GM12878 (cell line): ENCODE measurements around the gene KLK12. TPM values are rescaled to one million over a fixed set of nuclear protein-coding genes. Genes with fewer than 3 reads are reported as not detected.

ENCODE experiments used
- ATAC-seq: fragments of 200-7000 bp; cut with Tn5 transposase; 3 replicates; pipeline ENCODE4 v1.9.1; 2020; ENCODE audit warnings: mild to moderate bottlenecking, moderate library complexity
- BruUV-seq: library from RNA; stranded (reverse); fragments of 400-500 nt; replicated peaks from 2 replicates; lab custom pipeline; 2021; lab: Mats Ljungman, UMichigan
- CTCF ChIA-PET: fragments of 300-600 bp; sonication (Branson Sonifier 250); formaldehyde crosslinking; extraction: SDS; loops from one replicate; lab custom pipeline; 2021; ENCODE audit warnings: inconsistent platforms; lab: Yijun Ruan, JAX
- POLR2A ChIA-PET: fragments of 350-600 bp; formaldehyde crosslinking; extraction: SDS; loops from one replicate; lab custom pipeline; 2021; ENCODE audit warnings: inconsistent platforms; lab: Charles Lee
- RAD21 ChIA-PET: fragments of 300-600 bp; sonication (Branson Sonifier 250); formaldehyde crosslinking; loops from one replicate; lab custom pipeline; 2023; ENCODE audit warnings: antibody characterized with exemption; ENCODE audit not compliant: unreplicated experiment; lab: Charles Lee
- SMC1A ChIA-PET: fragments of 300-600 bp; sonication (Branson Sonifier 250); formaldehyde crosslinking; loops from one replicate; lab custom pipeline; 2023; ENCODE audit not compliant: unreplicated experiment, uncharacterized antibody; lab: Charles Lee
- DNase-seq: peaks from one replicate; pipeline ENCODE4 v3.0.0-alpha.2; 2011; ENCODE audit warnings: low read depth, low spot score
- FAIRE-seq: peaks from 3 replicates; lab custom pipeline; 2011; peaks lifted over from hg19 to GRCh38; lab: Jason Lieb, UNC
- H2AFZ ChIP-seq: 2 replicates; pipeline ENCODE4 v1.6.0; 2011; ENCODE audit warnings: low read depth, low read length, control low read depth; ENCODE audit not compliant: control insufficient read depth
- H3K27ac ChIP-seq: 2 replicates; pipeline ENCODE4 v1.5.1; 2011; ENCODE audit warnings: control low read depth; ENCODE audit not compliant: control insufficient read depth, insufficient read depth
- H3K27me3 ChIP-seq, 2 experiments: replicated peaks in 1 of 2; 2 replicates each; pipeline versions ENCODE4 v1.6.0 to v1.6.1; 2011; ENCODE audit warnings: low read length in 1 of 2; ENCODE audit not compliant: control insufficient read depth in 2 of 2, insufficient read depth in 2 of 2
- H3K36me3 ChIP-seq, 2 experiments: 2 replicates each; pipeline ENCODE4 v1.5.1; 2011; ENCODE audit warnings: low read length in 1 of 2; ENCODE audit not compliant: control insufficient read depth in 2 of 2, insufficient read depth in 2 of 2
- H3K4me1 ChIP-seq: 2 replicates; pipeline ENCODE4 v1.6.1; 2011; ENCODE audit warnings: mild to moderate bottlenecking, low read length, moderate library complexity, mixed read lengths; ENCODE audit not compliant: control insufficient read depth, insufficient read depth
- H3K4me2 ChIP-seq: 2 replicates; pipeline ENCODE4 v1.6.0; 2011; ENCODE audit warnings: control low read depth; ENCODE audit not compliant: control insufficient read depth, insufficient read depth
- H3K4me3 ChIP-seq: fragments of 200-600 bp; sonication (generic); 2 replicates; pipeline ENCODE4 v1.5.1; 2016
- H3K79me2 ChIP-seq: 2 replicates; pipeline ENCODE4 v1.6.0; 2011; ENCODE audit warnings: low read length; ENCODE audit not compliant: control insufficient read depth, insufficient read depth
- H3K9ac ChIP-seq: 2 replicates; pipeline ENCODE4 v1.8.0; 2011; ENCODE audit warnings: low read length, control low read depth, mixed read lengths; ENCODE audit not compliant: control insufficient read depth, insufficient read depth
- H3K9me3 ChIP-seq: replicated peaks from 3 replicates; pipeline ENCODE4 v1.5.1; 2011; ENCODE audit warnings: mild to moderate bottlenecking, low read length; ENCODE audit not compliant: control insufficient read depth, insufficient read depth
- H4K20me1 ChIP-seq: 2 replicates; pipeline ENCODE4 v1.6.0; 2011; ENCODE audit not compliant: control insufficient read depth, insufficient read depth
- CEBPB ChIP-seq, 2 experiments: fragments of 150-350 bp in 1 of 2; IDR thresholded peaks; 2 replicates each; pipeline ENCODE4 v1.6.1; 2012 to 2014; ENCODE audit warnings: low read depth in 2 of 2, low read length in 2 of 2, borderline replicate concordance in 1 of 2, inconsistent platforms in 1 of 2
- CHD4 ChIP-seq: fragments of 200-600 bp; sonication (generic); IDR thresholded peaks from 2 replicates; pipeline ENCODE4 v1.6.1; 2016; ENCODE audit warnings: mild to moderate bottlenecking
- CREB1 ChIP-seq: IDR thresholded peaks from 2 replicates; pipeline ENCODE4 v1.6.1; 2012; ENCODE audit warnings: low read depth, mild to moderate bottlenecking, inconsistent platforms
- HCFC1 ChIP-seq: fragments of 150-350 bp; IDR thresholded peaks from 2 replicates; pipeline ENCODE4 v1.6.1; 2014; ENCODE audit warnings: low read length
- IRF4 ChIP-seq: IDR thresholded peaks from 2 replicates; pipeline ENCODE4 v1.6.1; 2011; ENCODE audit warnings: low read depth, low read length
- JUNB ChIP-seq: IDR thresholded peaks from 2 replicates; pipeline ENCODE4 v1.6.1; 2016; ENCODE audit warnings: antibody characterized with exemption, mild to moderate bottlenecking
- NBN ChIP-seq: fragments of 450-650 bp; IDR thresholded peaks from 2 replicates; pipeline ENCODE4 v1.6.1; 2016
- NFXL1 ChIP-seq: fragments of 450-650 bp; IDR thresholded peaks from 2 replicates; pipeline ENCODE4 v1.6.1; 2017; ENCODE audit warnings: antibody characterized with exemption, mild to moderate bottlenecking, borderline replicate concordance
- NFYB ChIP-seq: IDR thresholded peaks from 2 replicates; pipeline ENCODE4 v1.6.1; 2011; ENCODE audit warnings: low read depth, mild to moderate bottlenecking, low read length, improper control_type of control experiment, moderate library complexity; ENCODE audit not compliant: insufficient read depth
- NR2F1 ChIP-seq: fragments of 450-650 bp; conservative IDR thresholded peaks from 2 replicates; pipeline ENCODE4 v1.6.1; 2017; ENCODE audit warnings: mild to moderate bottlenecking
- PML ChIP-seq: IDR thresholded peaks from 2 replicates; pipeline ENCODE4 v1.6.1; 2012; ENCODE audit warnings: low read length, inconsistent platforms
- POU2F2 ChIP-seq: IDR thresholded peaks from 3 replicates; pipeline ENCODE4 v1.6.1; 2011; ENCODE audit warnings: low read depth, mild to moderate bottlenecking, low read length, borderline replicate concordance
- SREBF2 ChIP-seq: IDR thresholded peaks from 2 replicates; pipeline ENCODE4 v1.6.1; 2012; ENCODE audit warnings: mild to moderate bottlenecking, low read length
- SRF ChIP-seq, 2 experiments: IDR thresholded peaks; 2 replicates each; pipeline ENCODE4 v1.6.1; 2011; ENCODE audit warnings: low read depth in 2 of 2, low read length in 2 of 2, mild to moderate bottlenecking in 1 of 2, moderate library complexity in 1 of 2
- STAT3 ChIP-seq: IDR thresholded peaks from 2 replicates; pipeline ENCODE4 v1.6.1; 2011; ENCODE audit warnings: low read depth, low read length, improper control_type of control experiment
- SUZ12 ChIP-seq: fragments of 200-600 bp; sonication (generic); IDR thresholded peaks from one replicate; pipeline ENCODE4 v1.6.1; 2018; ENCODE audit warnings: antibody characterized with exemption, mild to moderate bottlenecking; ENCODE audit not compliant: unreplicated experiment
- TAF1 ChIP-seq: IDR thresholded peaks from 2 replicates; pipeline ENCODE4 v1.6.1; 2011; ENCODE audit warnings: mild to moderate bottlenecking, low read depth, low read length, borderline replicate concordance
- YY1 ChIP-seq: IDR thresholded peaks from 2 replicates; pipeline ENCODE4 v1.6.1; 2011; ENCODE audit warnings: low read depth, mild to moderate bottlenecking, low read length
- ZSCAN29 ChIP-seq: fragments of 450-650 bp; IDR thresholded peaks from 2 replicates; pipeline ENCODE4 v1.6.1; 2017; ENCODE audit warnings: mild to moderate bottlenecking, moderate library complexity
- WGBS: methylation state at CpG from one replicate; pipeline ENCODE4 v1.1.6; 2016; ENCODE audit warnings: low lambda C conversion rate; ENCODE audit not compliant: insufficient replicate concordance, insufficient coverage; ENCODE audit errors: missing lambda C conversion rate; 5-methylcytosine and 5-hydroxymethylcytosine counted together
- in situ Hi-C: fragments of 300-500 bp; cut with MboI; formaldehyde crosslinking; loops from 9 replicates; pipeline ENCODE4 v1.14.3; 2018; ENCODE audit warnings: mixed read lengths
- intact Hi-C: fragments of 100-400 bp; cut with micrococcal nuclease; formaldehyde crosslinking; loops from one replicate; pipeline ENCODE4 v1.14.2; 2022; ENCODE audit not compliant: unreplicated experiment
- polyA plus RNA-seq, 11 experiments: library from polyadenylated mRNA; depleted of rRNA in 4 of 11; unstranded in 6 of 11; stranded (reverse) in 5 of 11; fragments of >200 nt; fragmentation: Nextera tagmentation in 4 of 11; fragmentation: Illumina TruSeq in 1 of 11; extraction: Ambion mirVana in 4 of 11; extraction: Trizol in 1 of 11; gene quantifications; 1 replicate in 1 of 11; 2 replicates in 10 of 11; pipeline versions ENCODE4 v1.2.1 to v1.2.3, GENCODE V29; 2011 to 2016; ENCODE audit warnings: inconsistent platforms in 2 of 11, missing spikeins in 2 of 11, low read depth in 1 of 11
- total RNA-seq, 4 experiments: library from RNA; depleted of rRNA in 3 of 4; stranded (reverse); fragments of >200 nt in 3 of 4; fragmentation: Illumina TruSeq in 1 of 4; extraction: Trizol in 1 of 4; gene quantifications; 2 replicates each; pipeline versions ENCODE4 v1.2.1 to v1.2.3, GENCODE V29; 2013 to 2021
- TF ChIP-seq, protein P1 (sequence below): IDR thresholded peaks from 2 replicates; pipeline ENCODE4 v1.6.1; 2012; ENCODE audit warnings: low read depth, low read length, improper control_type of control experiment
- TF ChIP-seq, protein P2 (sequence below): IDR thresholded peaks from 2 replicates; pipeline ENCODE4 v1.6.1; 2011; ENCODE audit warnings: low read depth, mild to moderate bottlenecking, low read length, moderate library complexity, borderline replicate concordance; ENCODE audit errors: extremely low read depth
- TF ChIP-seq, protein P3 (sequence below): fragments of 150-350 bp; IDR thresholded peaks from 2 replicates; pipeline ENCODE4 v1.6.1; 2016; ENCODE audit warnings: low read depth, low read length

The KLK12 gene
- total and polyA plus RNA-seq, 10 of the 15 experiments (the other 5 are each of a cell fraction or from before 2014, with no cell fraction given): not detected

DNA sequence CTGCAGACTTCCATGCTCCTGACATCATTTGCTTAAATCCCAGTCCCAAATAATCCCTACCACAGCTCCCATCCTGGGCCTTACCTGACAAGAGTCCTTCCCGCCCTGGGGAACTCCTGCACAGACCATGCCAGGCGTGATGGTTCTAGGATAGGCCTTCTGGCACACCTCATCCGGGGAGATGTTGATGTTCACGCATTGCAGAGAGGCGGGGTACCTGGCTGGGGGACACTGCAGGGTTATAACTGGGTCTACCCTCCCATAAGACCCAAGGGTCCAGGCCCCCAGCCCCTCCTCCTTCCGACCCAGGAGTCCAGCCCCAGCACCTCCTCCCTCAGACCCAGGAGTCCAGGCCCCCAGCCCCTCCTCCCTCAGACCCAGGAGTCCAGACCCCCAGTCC, 43.9 kb upstream of the KLK12 start (continued):
- TF ChIP-seq, protein P1, sequence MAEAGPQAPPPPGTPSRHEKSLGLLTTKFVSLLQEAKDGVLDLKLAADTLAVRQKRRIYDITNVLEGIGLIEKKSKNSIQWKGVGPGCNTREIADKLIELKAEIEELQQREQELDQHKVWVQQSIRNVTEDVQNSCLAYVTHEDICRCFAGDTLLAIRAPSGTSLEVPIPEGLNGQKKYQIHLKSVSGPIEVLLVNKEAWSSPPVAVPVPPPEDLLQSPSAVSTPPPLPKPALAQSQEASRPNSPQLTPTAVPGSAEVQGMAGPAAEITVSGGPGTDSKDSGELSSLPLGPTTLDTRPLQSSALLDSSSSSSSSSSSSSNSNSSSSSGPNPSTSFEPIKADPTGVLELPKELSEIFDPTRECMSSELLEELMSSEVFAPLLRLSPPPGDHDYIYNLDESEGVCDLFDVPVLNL: no peak
- TF ChIP-seq, protein P2, sequence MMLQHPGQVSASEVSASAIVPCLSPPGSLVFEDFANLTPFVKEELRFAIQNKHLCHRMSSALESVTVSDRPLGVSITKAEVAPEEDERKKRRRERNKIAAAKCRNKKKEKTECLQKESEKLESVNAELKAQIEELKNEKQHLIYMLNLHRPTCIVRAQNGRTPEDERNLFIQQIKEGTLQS: no peak
- TF ChIP-seq, all 136 proteins: peak for 0

DNA sequence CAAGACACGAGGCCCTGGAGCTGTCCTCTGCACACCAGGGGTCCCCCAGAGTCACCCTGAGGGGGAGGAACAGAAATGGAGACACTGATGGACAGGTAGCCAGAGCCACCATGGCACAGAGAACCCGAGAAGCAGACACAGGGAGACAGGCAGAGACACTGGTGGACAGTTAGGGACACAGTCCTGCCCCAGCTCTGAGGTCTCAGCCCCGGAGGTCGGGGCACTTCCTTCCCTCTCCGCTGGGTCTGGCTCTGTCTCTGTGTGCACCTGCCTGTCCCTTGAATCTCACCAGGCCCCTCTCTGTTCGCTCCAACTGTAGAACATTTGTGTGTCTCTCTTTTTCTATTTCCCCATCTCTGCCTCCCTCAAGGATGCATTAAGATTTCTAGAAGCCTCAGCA, 43.3 kb upstream of the KLK12 start:
- SMC1A ChIA-PET: no interaction called here
- 16% methylated on average over 6 of the region's 6 CpGs for WGBS
- no peaks in the 10 kb centered on the region for H3K27me3 ChIP-seq
- no peak for DNase-seq
- H2AFZ ChIP-seq: no peak overlapping the region
- H3K36me3 ChIP-seq: no peaks in the 10 kb centered on the region
- no peaks in the 10 kb centered on the region for H3K79me2 ChIP-seq
- no peak overlapping the region for H3K27ac ChIP-seq
- H3K4me1 ChIP-seq: no peaks in the 10 kb centered on the region
- no peak for ATAC-seq
- H3K4me2 ChIP-seq: no peak overlapping the region
- RAD21 ChIA-PET: no interaction called here
- no peaks in the 10 kb centered on the region for H3K9me3 ChIP-seq
- no peak overlapping the region for H3K4me3 ChIP-seq
- in situ Hi-C loops: no loop called here
- POLR2A ChIA-PET: no interaction called here
- TF ChIP-seq STAT3 (no peak), NFXL1 (no peak), NR2F1 (no peak), NBN (no peak), PML (no peak), CHD4 (no peak), IRF4 (no peak), YY1 (no peak), TAF1 (no peak), SREBF2 (no peak), HCFC1 (no peak), NFYB (no peak), CREB1 (no peak), POU2F2 (no peak), JUNB (no peak), ZSCAN29 (no peak), SRF (IDR thresholded peaks at IDR 0.05; ENCODE audit: low read depth in 2 of 2, low read length in 2 of 2) (no peak), CEBPB (IDR thresholded peaks at IDR 0.05; ENCODE audit: borderline replicate concordance in 1 of 2, low read depth in 2 of 2, low read length in 2 of 2) (no peak), SUZ12 (no peak)
- TF ChIP-seq, protein P3, sequence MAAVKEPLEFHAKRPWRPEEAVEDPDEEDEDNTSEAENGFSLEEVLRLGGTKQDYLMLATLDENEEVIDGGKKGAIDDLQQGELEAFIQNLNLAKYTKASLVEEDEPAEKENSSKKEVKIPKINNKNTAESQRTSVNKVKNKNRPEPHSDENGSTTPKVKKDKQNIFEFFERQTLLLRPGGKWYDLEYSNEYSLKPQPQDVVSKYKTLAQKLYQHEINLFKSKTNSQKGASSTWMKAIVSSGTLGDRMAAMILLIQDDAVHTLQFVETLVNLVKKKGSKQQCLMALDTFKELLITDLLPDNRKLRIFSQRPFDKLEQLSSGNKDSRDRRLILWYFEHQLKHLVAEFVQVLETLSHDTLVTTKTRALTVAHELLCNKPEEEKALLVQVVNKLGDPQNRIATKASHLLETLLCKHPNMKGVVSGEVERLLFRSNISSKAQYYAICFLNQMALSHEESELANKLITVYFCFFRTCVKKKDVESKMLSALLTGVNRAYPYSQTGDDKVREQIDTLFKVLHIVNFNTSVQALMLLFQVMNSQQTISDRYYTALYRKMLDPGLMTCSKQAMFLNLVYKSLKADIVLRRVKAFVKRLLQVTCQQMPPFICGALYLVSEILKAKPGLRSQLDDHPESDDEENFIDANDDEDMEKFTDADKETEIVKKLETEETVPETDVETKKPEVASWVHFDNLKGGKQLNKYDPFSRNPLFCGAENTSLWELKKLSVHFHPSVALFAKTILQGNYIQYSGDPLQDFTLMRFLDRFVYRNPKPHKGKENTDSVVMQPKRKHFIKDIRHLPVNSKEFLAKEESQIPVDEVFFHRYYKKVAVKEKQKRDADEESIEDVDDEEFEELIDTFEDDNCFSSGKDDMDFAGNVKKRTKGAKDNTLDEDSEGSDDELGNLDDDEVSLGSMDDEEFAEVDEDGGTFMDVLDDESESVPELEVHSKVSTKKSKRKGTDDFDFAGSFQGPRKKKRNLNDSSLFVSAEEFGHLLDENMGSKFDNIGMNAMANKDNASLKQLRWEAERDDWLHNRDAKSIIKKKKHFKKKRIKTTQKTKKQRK: no peak
- no peak overlapping the region for H3K9ac ChIP-seq
- no TSS peak for BruUV-seq
- H4K20me1 ChIP-seq: no peaks in the 10 kb centered on the region
- FAIRE-seq: no peak
- intact Hi-C loops: no loop called here
- CTCF ChIA-PET: no interaction called here
